MM.1S (cell line): ENCODE data around the gene RAB31.

Experiments used
- EZH2phosphoT487 ChIP-seq: fragments of 300-600 bp; sonication (generic); IDR thresholded peaks from 2 replicates; pipeline ENCODE4 v1.6.1; 2018; ENCODE audit warnings: antibody characterized with exemption, low read length
- TF ChIP-seq, protein P1 (sequence below): fragments of 300-600 bp; sonication (generic); IDR thresholded peaks from 2 replicates; pipeline ENCODE4 v1.5.1; 2016; ENCODE audit warnings: antibody characterized with exemption, low read length, mixed read lengths

DNA sequence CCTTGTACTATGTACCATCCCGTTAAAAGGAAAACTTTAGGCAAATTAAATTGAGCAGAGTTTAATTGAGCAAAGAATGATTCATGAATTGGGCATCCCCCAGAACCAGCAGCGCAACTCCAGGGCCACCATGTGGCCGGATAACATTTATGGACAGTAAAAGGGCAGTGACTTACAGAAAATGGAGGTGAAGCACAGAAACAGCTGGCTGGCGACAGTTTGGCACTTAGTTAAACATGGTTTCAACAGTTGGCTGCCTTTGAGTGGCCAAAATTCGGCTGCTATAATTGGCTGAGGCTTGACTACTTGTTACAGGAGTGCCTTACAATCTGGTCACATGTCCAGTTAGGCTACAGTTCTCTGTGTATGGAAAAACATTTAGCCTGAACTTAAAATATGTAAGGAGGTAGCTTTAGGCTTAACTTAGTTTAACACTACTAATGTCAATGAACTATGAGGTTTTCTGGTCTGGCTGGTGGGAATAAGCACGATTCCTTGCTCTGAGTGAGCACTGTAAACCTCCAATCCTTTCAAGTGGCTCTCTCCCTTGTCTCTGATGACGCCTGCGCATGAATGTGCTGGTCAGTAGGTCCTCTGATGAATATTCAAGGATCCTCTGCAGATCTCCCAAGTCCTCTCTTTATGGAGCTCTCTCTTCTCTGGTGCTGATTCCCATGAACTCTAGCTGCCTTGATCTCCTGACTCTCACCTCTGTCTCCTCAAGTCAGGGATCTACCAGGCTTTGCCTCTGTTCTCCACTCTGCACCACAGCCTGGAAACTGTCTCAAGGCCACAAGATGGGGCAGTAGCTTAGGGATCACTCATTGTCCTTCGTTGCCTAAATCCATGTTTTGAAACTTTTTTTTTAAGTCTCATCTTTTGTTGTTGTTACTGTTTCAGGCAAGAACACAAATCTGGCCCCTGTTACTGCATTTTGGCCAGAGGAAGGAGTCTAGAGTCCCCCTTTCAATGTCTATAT, 24.4 kb upstream of the RAB31 start:
- TF ChIP-seq, protein P1, sequence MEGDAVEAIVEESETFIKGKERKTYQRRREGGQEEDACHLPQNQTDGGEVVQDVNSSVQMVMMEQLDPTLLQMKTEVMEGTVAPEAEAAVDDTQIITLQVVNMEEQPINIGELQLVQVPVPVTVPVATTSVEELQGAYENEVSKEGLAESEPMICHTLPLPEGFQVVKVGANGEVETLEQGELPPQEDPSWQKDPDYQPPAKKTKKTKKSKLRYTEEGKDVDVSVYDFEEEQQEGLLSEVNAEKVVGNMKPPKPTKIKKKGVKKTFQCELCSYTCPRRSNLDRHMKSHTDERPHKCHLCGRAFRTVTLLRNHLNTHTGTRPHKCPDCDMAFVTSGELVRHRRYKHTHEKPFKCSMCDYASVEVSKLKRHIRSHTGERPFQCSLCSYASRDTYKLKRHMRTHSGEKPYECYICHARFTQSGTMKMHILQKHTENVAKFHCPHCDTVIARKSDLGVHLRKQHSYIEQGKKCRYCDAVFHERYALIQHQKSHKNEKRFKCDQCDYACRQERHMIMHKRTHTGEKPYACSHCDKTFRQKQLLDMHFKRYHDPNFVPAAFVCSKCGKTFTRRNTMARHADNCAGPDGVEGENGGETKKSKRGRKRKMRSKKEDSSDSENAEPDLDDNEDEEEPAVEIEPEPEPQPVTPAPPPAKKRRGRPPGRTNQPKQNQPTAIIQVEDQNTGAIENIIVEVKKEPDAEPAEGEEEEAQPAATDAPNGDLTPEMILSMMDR, result peak; percentile 34
- TF ChIP-seq EZH2phosphoT487, result no peak
